Stimulated activated CD4-positive, alpha-beta T cell treated with anti-CD3 and anti-CD28 coated beads, Interleukin-15, amount 100 ng/mL, for 24 hours (primary cell): Measurements from ENCODE around the gene RPL18A.

Experiments used
- DNase-seq: peaks from one replicate; pipeline ENCODE4 v3.0.0-alpha.2; 2020

Gene RPL18A

DNA sequence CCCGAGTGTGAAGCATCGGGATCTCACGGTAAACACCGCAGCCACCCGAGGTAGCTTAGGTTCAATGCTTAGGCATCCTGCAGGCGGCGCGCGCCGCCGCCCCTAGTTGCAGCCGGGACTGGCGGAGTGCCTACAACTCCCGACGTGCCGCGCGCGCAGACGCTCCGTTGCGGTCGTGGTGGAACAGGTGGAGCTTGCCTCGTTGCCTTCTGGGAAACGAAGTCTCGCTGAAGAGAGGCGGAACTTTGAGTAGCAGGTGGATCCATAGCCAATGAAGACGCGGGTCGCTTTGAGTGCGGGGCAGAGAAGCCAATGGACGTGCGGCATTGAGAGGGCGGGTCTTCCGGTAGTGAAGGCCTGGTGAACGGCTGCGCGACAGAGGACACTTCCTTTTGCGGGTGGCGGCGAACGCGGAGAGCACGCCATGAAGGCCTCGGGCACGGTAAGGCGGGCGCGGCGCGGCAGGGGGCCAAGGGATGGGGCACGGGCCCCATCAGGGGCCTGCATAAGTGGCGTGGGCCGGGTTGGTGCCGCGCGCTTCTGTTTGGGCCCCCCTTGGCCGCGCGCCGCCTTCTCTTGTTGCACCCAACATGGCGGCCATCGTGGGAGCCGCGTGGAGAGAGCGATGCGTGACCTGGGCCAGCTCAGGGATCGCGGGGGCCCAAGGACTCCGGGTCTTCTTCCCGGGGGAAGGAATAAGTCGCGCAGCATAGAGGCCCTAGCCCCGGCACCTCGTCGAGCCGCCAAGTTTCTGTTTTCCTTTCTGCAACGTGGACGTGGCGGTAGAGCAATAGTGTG, at the start of gene RPL18A:
Gene RPL18A (plus strand): TSS at position 378 of the 798 bp plus-strand sequence. CDS start 47 bp downstream, at position 425.
- DNase-seq: peak; percentile 99

DNA sequence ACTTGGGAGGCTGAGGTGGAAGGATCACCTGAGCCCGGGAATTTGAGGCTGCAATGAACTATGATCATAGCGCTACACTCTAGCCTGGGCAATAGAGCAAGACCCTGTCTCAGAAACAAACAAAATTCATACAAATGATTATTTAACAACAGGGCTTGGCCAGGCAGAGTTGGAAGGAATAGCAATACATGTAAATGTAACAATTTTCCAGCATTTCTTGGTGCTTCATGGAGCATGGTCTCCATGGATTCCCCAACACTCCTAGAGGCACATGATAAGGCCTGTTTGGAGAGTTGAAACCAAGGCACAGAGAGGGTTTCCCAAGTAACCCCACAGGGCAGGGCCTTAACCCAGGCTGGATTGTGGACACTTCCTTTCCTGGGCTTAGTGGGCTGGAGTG, 48.6 kb upstream of the RPL18A start:
- DNase-seq: no peak

DNA sequence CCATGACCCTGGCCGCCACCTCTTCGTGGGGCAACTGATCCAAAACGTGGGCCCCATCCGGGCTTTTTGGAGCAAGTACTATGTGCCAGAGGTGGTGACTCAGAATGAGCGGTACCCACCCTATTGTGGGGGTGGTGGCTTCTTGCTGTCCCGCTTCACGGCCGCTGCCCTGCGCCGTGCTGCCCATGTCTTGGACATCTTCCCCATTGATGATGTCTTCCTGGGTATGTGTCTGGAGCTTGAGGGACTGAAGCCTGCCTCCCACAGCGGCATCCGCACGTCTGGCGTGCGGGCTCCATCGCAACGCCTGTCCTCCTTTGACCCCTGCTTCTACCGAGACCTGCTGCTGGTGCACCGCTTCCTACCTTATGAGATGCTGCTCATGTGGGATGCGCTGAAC, 48.0 kb upstream of the RPL18A start:
- DNase-seq: no peak

DNA sequence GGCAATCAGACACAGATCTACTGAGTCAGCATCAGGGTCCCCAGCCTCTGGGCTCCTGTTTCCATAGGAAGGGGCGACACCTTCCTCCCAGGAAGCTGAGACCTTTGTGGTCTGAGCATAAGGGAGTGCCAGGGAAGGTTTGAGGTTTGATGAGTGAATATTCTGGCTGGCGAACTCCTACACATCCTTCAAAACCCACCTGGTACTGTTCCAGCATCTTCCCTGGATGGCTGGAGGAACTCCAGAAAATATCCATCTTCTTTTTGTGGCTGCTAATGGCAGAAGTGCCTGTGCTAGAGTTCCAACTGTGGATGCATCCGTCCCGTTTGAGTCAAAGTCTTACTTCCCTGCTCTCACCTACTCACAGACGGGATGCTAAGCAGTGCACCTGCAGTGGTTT, 47.6 kb upstream of the RPL18A start:
- DNase-seq: no peak

DNA sequence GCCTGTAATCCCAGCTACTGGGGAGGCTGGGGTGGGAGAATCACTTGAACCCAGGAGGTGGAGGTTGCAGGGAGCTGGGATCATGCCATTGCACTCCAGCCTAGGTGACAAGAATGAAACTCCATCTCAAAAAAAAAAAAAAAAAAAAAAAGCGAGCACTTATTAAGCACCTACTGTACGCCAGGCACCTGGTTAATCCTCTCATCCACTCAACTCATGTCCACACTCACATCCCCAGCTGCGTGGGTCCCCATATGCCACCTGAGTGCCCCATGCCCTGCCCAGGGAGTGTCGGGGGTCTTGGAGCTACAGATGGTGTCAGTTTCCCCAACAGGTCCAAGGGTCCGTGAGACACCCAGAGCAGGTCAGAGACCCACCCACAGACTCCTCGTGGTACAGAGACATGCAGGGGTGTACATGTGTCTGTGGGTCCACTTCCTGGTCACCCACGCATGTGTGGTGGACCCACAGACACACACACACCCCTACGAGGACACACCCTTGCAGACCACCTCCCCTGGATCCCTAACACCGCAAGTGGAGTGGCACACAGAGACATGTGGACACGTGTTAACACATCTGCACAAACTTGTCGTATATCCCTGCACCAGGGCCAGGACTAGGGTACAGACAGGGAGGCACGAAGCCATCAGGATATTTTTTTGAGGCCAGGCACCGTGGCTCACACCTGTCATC, 41.9 kb upstream of the RPL18A start:
- DNase-seq: no peak

DNA sequence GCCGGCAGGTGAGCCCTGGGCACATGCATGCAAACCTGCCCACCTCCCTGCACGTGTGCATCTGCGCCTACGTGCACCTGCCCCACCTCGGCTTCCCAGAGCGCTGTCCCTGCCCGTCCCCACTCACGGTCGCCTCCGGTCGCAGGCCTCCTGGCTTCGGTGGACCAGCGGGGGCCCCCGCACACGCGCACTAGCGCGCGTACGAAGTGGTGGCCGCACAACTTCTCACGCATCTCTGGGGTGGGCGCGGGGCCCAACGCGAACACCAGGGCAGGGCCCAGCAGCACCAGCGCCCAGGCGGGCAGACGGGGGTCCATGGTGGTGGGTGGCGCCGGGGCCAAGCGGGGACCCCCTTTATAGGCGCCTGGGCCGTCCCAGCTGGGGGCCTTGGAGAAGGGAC, 38.5 kb upstream of the RPL18A start, which contains the start of gene INSL3:
Gene INSL3 (minus strand): TSS at position 330 of the 400 bp plus-strand sequence. CDS start 13 bp downstream, at position 317.
- DNase-seq: no peak

DNA sequence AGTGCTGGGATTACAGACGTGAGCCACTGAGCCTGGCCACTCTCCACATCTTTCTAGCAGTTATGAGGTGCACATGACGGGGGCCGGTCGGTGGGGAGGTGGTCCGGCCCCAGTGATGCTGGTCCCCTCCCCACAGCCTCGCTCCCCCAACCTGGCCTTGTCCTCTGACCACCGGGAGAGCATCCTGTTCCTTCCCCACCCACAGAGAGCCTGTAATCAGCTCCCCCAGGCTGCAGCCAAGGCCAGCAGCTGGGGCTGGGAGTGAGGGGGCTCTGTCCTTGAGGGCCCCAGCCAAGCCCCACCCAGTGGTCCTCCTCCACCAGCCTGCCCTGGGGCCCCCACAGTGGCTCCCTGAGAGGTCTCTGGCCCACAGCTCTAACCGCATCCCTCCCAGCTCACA, 35.4 kb upstream of the RPL18A start:
- DNase-seq: no peak

DNA sequence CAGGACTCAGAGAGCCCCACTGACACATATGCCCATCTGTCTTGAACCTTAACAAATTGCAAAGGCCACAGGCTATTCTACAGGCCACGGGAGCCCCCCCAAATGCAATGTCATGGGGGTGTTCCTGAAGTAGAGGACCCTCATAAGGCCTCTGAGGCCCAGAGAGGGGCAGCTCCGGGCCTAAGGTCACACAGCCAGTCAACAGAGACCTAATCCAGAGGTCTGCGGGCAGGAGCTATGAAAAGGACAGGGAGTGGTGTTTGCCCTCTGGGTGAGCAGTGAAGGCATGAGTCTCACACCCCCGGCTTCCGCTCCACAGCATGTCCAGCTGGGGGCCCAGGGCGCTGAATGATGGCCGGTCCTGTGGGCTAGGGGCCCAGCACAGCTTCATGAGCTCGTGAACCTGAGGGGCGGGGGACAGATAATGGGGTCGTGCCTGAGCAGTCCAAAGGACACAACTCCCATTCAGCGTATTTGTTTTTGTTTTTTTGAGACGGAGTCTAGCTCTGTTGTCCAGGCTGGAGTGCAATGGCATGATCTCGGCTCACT, 33.1 kb upstream of the RPL18A start:
- DNase-seq: no peak

DNA sequence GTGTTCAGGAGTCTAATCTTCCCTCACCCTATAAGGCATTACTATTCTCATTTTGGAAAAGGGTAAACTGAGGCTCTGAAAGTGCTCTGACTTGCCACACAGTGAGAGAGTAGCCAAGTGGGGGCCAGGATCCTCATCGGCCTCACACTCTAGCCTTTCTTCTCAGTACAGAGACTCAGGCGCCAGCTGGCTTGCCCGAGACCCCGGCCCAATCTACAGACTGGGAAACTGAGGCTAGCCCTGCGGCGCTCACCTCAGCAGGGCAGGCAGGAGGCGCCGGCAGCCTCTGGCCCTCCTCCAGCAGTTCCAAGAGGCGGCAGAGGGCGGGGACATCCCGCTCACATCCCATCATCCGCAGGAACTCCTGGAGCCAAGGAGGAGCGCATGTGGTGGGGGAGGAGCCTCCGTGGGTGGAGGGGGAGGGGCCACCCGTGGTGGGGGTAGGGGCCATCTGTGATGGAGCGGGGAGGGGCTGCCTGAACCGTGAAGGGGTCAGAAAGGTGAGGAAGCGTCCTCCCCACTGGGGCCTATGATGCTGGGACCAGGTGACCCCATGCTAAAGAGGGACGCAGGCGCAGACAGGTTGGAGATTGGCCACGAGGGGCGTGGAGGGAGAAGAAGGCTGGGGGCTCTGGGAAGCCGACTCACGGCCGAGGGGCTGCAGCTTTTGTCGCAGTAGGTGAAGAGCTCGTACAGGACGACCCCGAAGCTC, 29.7 kb upstream of the RPL18A start:
- DNase-seq: no peak

DNA sequence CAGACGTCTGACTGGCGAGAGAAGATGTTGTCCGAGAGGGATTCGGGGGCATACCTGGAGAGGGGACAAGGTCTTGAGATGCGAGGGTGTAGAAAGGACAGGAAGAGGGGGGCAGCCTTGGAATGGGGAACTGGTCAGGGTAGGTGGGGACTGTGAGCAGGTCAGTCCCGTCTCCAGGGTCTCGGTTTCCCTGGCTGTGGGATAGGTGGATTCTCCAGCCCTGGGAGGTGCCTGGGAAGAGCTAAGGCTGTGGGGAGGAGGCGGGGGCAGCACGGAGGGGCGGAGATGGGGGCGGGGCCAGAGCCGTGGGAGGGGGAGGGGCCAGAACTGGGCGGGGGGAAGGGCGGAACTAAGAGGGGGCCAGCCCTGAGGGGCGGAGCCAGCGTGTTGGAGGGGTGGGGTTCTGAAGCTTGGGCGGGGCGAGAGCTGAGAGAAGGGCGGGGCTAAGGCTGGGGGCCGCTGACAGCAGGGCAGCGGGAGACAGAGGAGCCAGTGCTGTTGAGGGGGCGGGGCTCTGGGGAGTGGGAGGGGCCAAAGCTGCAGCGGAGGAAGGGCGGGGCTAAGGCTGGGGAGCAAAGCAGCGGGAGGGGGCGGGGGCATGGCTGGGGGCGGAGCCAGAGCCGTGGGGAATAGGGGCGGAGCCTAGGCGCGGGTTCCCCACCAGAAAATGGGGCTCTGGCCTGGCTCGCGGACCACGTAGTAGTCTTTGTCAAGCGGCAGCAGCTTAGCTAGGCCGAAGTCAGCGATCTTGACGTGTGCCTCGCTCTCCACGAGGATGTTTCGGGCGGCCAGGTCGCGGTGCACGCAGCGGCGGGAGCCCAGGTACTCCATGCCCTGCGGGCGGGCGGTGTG, 28.9 kb upstream of the RPL18A start:
- DNase-seq: peak; percentile 67

DNA sequence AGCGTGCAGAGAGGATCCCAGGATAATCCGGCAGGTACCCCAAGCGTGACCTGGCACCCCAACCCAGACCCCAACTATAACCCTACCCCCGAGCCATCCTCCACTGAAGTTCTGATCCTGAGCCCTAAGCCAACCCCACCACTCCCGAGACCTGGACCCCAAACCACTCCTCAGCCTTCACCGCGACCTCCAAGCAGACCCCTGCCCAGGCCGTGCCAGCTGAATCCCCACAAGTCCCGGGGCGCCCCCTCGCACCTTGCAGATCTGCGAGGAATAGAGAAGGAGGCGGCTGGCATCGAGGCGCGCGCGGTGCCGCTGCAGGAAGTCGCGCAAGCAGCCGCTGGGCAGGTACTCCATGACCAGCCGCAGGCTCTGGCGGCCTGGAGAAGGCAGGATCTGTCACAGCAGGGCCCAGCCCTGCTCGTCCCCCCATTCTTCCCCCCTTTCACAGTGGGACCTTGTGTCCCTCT, 28.3 kb upstream of the RPL18A start:
- DNase-seq: no peak

DNA sequence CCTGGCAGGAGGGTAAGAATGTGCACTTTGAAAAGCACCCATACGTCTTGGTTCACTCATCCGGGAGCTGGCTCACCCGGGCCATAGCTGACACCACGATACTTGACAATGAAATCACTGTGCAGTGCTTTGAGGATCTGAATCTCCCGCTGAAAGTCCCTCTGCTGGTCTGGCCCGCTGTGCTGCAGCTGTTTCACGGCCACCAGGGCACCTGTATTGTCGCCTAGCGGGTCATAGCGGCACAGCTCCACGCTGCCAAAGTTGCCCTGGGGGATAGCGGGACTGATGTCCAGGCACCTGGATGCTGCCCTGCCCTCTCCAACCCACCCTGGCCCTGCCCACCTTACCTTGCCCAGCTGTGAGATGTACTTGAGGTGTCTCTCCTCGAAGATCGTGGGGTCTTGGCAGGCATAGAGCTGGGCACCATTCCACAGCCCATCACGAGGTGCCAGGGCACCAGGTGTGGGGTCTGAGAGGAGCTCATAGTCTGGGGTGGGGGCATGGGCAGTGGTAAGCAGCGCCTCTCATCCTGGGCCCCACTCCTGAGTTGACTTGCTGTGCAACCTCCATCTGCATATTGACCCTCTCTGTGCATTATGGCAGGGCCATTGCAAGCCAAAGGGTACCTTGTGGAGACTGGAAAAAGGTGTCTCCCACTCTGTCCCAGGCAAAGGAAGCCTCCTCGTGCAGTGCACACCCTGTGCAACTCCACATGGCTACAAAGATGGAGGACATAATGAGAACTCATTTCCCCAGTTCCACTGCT, 27.1 kb upstream of the RPL18A start:
- DNase-seq: no peak

DNA sequence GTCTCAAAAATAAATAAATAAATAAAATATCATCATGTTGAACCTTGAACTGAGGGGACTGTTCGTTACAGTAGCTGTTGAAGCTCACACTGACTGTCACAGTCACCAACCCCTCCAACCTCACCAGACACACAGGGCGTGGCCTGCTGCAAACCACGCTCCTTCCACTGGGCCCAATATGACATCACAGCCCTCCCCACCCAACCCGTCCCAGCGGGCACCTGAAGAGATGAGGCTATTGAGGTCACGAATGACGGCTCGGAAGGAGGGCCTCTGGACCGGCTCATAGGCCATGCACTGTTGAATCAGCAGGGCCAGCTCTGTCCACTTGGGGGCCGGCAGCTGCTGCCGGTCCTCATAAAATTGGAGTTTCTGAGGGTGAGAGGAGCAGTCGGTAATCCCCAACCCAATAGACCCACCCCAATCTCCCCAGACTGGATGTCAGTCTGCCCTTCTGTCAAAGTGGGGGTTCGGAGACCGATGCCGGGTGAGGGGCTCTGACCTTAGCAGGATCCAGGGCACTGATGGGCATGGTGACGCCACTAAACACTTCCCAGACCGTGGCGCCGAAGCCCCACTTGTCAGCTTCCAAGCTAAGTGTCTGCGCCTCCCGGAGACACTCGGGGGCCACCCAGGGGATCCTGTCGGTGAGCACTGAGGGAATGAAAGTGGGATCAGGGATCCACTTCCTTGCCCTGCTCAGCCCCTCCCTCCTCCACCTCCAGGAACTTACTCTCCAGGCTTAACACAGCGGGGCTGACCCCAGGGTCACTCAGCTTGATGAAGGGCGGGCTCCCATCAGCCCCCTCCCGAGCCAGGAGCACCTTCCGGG, 25.1 kb upstream of the RPL18A start:
- no peak for DNase-seq

DNA sequence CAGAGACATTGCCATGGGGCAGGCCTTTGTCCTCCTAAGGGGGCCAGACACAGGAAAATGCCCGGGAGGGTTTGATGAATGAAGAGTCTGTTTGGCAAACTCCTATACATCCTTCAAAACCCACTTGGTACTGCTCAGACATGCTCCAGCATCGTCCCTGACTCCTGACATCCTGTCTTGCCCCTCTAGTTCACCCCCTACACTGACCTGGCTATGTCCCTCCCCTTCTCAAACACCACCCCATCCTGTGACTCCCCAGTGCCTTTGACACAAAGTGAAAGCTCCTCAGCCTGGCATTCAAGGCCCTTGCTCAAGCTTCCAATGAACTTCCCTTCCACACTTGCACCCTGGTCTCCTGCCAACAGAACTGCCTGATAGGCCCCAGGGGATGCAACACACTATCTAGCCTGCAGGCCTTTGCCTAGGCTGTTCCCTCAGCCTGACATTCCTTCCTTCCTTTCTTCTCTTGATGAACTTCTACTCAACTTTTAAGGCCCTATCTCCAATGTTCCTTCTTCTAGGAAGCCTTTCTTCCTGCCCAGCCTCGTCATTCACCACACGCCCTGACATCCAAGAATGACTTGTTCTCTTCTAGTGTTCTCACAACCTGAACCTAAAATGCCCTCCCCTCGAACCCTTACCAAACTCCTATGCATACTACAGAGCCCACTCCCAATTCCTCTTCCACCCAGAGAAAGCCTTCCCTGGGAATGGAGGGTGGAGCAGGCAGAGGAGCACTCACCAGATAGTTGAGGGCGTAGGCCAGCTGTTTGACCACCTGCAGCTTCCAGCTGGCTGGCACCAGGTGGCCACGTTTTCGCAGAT, 24.3 kb upstream of the RPL18A start:
- no peak for DNase-seq

DNA sequence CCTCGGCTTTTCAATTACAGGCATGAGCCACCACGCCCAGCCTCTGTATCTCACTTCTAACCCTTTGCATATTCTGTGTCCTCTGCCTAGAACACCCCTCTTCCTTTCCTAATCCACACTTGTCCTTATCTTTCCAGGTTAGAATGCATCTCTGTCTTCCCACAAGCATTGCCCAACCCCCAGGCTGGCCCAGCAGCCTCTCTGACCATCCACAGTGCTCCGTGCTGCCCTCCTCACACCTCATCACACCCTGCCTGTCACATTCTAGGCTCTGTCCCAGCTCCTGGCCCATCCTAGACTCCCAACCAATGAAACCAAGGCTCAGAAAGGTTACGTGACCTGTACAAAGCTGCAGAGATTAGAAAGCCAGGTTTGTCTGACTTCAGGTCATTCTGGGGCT, 23.2 kb upstream of the RPL18A start:
- DNase-seq: no peak

DNA sequence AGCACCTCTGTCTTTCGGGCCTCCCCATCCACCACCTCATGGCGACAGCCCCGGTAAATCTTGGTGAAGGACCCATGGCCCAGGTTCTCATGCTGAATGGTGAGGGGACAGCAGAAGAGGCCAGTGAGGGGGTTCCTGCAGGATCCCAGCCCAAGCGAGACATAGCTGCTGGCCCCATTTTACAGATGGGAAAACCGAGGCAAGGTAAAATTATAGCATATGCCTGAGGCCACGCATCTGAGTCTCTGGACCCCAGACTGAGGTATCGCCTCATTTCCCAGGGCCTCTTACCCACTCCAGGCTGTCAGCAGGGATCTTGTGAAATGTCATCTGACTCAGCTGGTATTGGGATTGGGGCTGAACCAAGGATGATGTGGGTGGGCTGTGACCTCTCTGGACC, 21.7 kb upstream of the RPL18A start:
- DNase-seq: no peak

DNA sequence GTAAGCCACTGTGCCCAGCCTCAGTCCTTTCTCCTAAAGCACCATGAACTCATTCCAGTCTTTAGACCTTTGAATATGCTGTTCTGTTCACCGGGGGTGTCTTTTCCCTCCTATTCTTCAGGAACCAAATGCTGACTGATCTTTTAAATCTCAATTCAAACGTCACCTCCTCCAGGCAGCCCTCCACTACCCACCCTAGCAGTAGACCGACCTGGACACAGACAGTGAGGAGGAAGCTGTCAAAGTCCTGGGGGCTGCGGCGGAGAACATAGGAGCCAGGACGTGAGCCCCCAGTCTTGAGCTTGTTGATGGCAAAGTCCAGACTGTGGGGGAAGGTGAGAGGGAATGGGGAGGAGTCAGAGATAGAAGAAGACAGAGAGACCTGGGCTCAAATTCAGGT, 19.7 kb upstream of the RPL18A start:
- no peak for DNase-seq

DNA sequence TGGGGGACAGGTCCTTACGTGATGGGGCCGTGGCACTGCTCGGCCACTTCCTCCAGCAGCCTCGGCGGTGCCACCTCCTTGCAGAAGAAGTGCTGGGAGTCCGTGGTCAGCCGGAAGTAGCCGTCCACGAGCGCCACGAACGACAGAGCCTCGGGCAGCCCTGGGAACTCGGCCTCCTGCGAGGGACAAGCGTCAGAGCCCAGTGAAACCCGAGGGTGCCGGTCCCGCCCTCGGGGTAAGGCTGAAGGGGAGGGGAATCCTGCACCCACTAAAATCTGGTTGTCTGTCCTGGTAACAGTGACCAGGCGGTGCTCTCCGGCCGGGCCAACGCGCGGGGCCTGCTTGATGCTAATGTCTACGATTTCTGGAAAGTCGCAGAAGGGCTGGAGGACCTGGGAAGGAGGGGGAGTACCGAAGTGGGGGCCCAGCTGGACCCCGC, 18.3 kb upstream of the RPL18A start:
- no peak for DNase-seq
